Breast epithelium (tissue), 3 donors: ENCODE results near the gene COL15A1.

Experiments used
- CTCF ChIP-seq, 3 donors: fragments of 450-650 bp; IDR thresholded peaks; one replicate each; pipeline ENCODE4 v1.5.1; 2016 to 2017; ENCODE audit warnings: antibody characterized with exemption in 3 of 3, mild to moderate bottlenecking in 3 of 3, moderate library complexity in 3 of 3
- POLR2A ChIP-seq: fragments of 450-650 bp; IDR thresholded peaks from one replicate; pipeline ENCODE4 v1.6.1; 2016; ENCODE audit warnings: antibody characterized with exemption, mild to moderate bottlenecking, moderate library complexity

GRCh38 chr9:98921732-98922131 lies 22.0 kb upstream of the COL15A1 start:
- TF ChIP-seq CTCF (IDR thresholded peaks at IDR 0.05), result no peak
- no peak for TF ChIP-seq POLR2A
